Gastrocnemius medialis (tissue), 4 donors: ENCODE results near the gene PTPRN2.

Experiments
- CTCF ChIP-seq, 5 experiments: fragments of 450-650 bp in 3 of 5; fragments of 200-600 bp in 2 of 5; sonication (generic) in 2 of 5; IDR thresholded peaks in 4 of 5; conservative IDR thresholded peaks in 1 of 5; 1 replicate in 4 of 5; 2 replicates in 1 of 5; pipeline ENCODE4 v1.5.1; 2016 to 2019; ENCODE audit warnings: antibody characterized with exemption in 5 of 5, mild to moderate bottlenecking in 3 of 5, moderate library complexity in 3 of 5
- POLR2A ChIP-seq, 2 donors: fragments of 450-650 bp; IDR thresholded peaks; one replicate each; pipeline ENCODE4 v1.6.1; 2017; ENCODE audit warnings: antibody characterized with exemption in 2 of 2, mild to moderate bottlenecking in 2 of 2, moderate library complexity in 2 of 2

- TF ChIP-seq CTCF (IDR thresholded peaks at IDR 0.05 in 4 of 5, conservative IDR thresholded peaks at IDR 0.05 in 1 of 5) (no peak), POLR2A (IDR thresholded peaks at IDR 0.05) (no peak)
Measured at GRCh38 chr7:158244873-158245723, 342.5 kb downstream of the PTPRN2 start.
